GM23338 (cell line): ENCODE results near the gene FOXO3. TPM values are rescaled to one million over a fixed set of nuclear protein-coding genes. Genes with fewer than 3 reads are reported as not detected.

Experiments
- ATAC-seq: fragments of 200-7000 bp; cut with Tn5 transposase; 3 replicates; pipeline ENCODE4 v1.9.1; 2020
- DNase-seq: peaks from one replicate; pipeline ENCODE4 v3.0.0-alpha.2; 2015; ENCODE audit warnings: low spot score
- H2AFZ ChIP-seq: fragments of 200-600 bp; sonication (generic); 2 replicates; pipeline ENCODE4 v1.8.0; 2016; ENCODE audit warnings: antibody characterized with exemption, mild to moderate bottlenecking, moderate library complexity
- H3F3A ChIP-seq: fragments of 200-600 bp; sonication (generic); replicated peaks from 2 replicates; pipeline ENCODE4 v1.8.0; 2017; ENCODE audit warnings: antibody characterized with exemption, mixed run types, low read depth
- H3K27ac ChIP-seq: fragments of 200-600 bp; sonication (generic); 2 replicates; pipeline ENCODE4 v1.6.1; 2016; ENCODE audit warnings: low read depth
- H3K27me3 ChIP-seq: fragments of 200-600 bp; sonication (generic); 2 replicates; pipeline ENCODE4 v1.8.0; 2016; ENCODE audit warnings: mild to moderate bottlenecking, mixed run types, moderate library complexity; ENCODE audit not compliant: insufficient read depth
- H3K36me3 ChIP-seq: fragments of 200-600 bp; sonication (generic); 2 replicates; pipeline ENCODE4 v1.8.0; 2016; ENCODE audit warnings: mild to moderate bottlenecking; ENCODE audit not compliant: insufficient read depth
- H3K4me1 ChIP-seq: fragments of 200-600 bp; sonication (generic); 2 replicates; pipeline ENCODE4 v1.8.0; 2016; ENCODE audit warnings: mild to moderate bottlenecking, moderate library complexity; ENCODE audit not compliant: insufficient read depth
- H3K4me2 ChIP-seq: fragments of 200-600 bp; sonication (generic); 2 replicates; pipeline ENCODE4 v1.7.1; 2017; ENCODE audit warnings: mixed run types
- H3K4me3 ChIP-seq: fragments of 200-600 bp; sonication (generic); 2 replicates; pipeline ENCODE4 v1.6.1; 2016; ENCODE audit warnings: mixed run types
- H3K79me2 ChIP-seq: fragments of 200-600 bp; sonication (generic); replicated peaks from 2 replicates; pipeline ENCODE4 v1.8.0; 2017; ENCODE audit warnings: mild to moderate bottlenecking; ENCODE audit not compliant: insufficient read depth
- H3K9me2 ChIP-seq: fragments of 200-600 bp; sonication (generic); 2 replicates; pipeline ENCODE4 v1.8.0; 2017; ENCODE audit not compliant: insufficient read depth
- H4K20me1 ChIP-seq: fragments of 200-600 bp; sonication (generic); replicated peaks from 2 replicates; pipeline ENCODE4 v1.8.0; 2017; ENCODE audit warnings: mild to moderate bottlenecking; ENCODE audit not compliant: insufficient read depth
- H3K27ac Mint-ChIP-seq: 2 replicates; pipeline ENCODE4 v1.8.0; 2020; ENCODE audit warnings: inconsistent platforms, mild to moderate bottlenecking, moderate library complexity, mixed read lengths
- H3K27me3 Mint-ChIP-seq: 3 replicates; pipeline ENCODE4 v1.8.0; 2022; ENCODE audit warnings: low read depth, mild to moderate bottlenecking, moderate library complexity, mixed read lengths, inconsistent platforms; ENCODE audit not compliant: insufficient read depth, poor library complexity
- H3K36me3 Mint-ChIP-seq: 3 replicates; pipeline ENCODE4 v1.8.0; 2021; ENCODE audit warnings: low read depth, mild to moderate bottlenecking, inconsistent platforms, moderate library complexity, mixed read lengths
- H3K4me1 Mint-ChIP-seq: 3 replicates; pipeline ENCODE4 v1.8.0; 2020; ENCODE audit warnings: mild to moderate bottlenecking, inconsistent platforms, mixed read lengths
- H3K4me3 Mint-ChIP-seq: 3 replicates; pipeline ENCODE4 v1.8.0; 2021; ENCODE audit warnings: moderate library complexity, mild to moderate bottlenecking, inconsistent platforms, mixed read lengths
- H3K9me3 Mint-ChIP-seq: 3 replicates; pipeline ENCODE4 v1.8.0; 2020; ENCODE audit warnings: moderate library complexity, mild to moderate bottlenecking, inconsistent platforms, mixed read lengths
- CREB1 ChIP-seq: fragments of 250-450 bp; sonication (Bioruptor Pico); IDR thresholded peaks from 2 replicates; pipeline ENCODE4 v1.5.0; 2020; ENCODE audit warnings: low read depth, mild to moderate bottlenecking, moderate library complexity
- EZH2phosphoT487 ChIP-seq: fragments of 200-600 bp; sonication (generic); IDR thresholded peaks from one replicate; pipeline ENCODE4 v1.8.1; 2018; ENCODE audit warnings: antibody characterized with exemption; ENCODE audit not compliant: unreplicated experiment
- JUNB ChIP-seq: IDR thresholded peaks from one replicate; pipeline ENCODE4 v1.6.1; 2016; ENCODE audit warnings: antibody characterized with exemption; ENCODE audit not compliant: unreplicated experiment
- NANOG ChIP-seq: IDR thresholded peaks from 2 replicates; pipeline ENCODE4 v1.6.1; 2016; ENCODE audit warnings: antibody characterized with exemption, borderline replicate concordance
- POLR2AphosphoS5 ChIP-seq: IDR thresholded peaks from 2 replicates; pipeline ENCODE4 v1.6.1; 2016; ENCODE audit warnings: antibody characterized with exemption, low read depth
- REST ChIP-seq: IDR thresholded peaks from one replicate; pipeline ENCODE4 v1.6.1; 2018; ENCODE audit warnings: antibody characterized with exemption; ENCODE audit not compliant: unreplicated experiment
- STAT1 ChIP-seq: IDR thresholded peaks from one replicate; pipeline ENCODE4 v1.6.1; 2016; ENCODE audit warnings: antibody characterized with exemption; ENCODE audit not compliant: unreplicated experiment
- ZNF114 ChIP-seq: fragments of 250-450 bp; sonication (Bioruptor Pico); IDR thresholded peaks from 2 replicates; pipeline ENCODE4 v1.5.0; 2020; ENCODE audit warnings: mild to moderate bottlenecking, moderate library complexity
- ZNF331 ChIP-seq: fragments of 250-450 bp; sonication (Bioruptor Pico); IDR thresholded peaks from 2 replicates; pipeline ENCODE4 v1.5.0; 2020; ENCODE audit warnings: low read depth, mild to moderate bottlenecking, moderate library complexity
- polyA plus RNA-seq: library from polyadenylated mRNA; unstranded; fragments of >200 nt; fragmentation: Nextera tagmentation; extraction: Ambion mirVana; gene quantifications from 2 replicates; pipeline ENCODE4 v1.2.1, GENCODE V29; 2016
- total RNA-seq: library from RNA; depleted of rRNA; stranded (reverse); fragments of >200 nt; shearing (Covaris generic); gene quantifications from 2 replicates; pipeline ENCODE4 v1.2.3, GENCODE V29; 2014
- TF ChIP-seq, protein P1 (sequence below): fragments of 250-450 bp; sonication (Bioruptor Pico); IDR thresholded peaks from 2 replicates; pipeline ENCODE4 v1.5.0; 2020; ENCODE audit warnings: mild to moderate bottlenecking, moderate library complexity
- TF ChIP-seq, protein P2 (sequence below): IDR thresholded peaks from 2 replicates; pipeline ENCODE4 v1.6.1; 2016; ENCODE audit warnings: antibody characterized with exemption
- TF ChIP-seq, protein P3 (sequence below), 2 experiments: fragments of 200-600 bp in 1 of 2; sonication (generic) in 1 of 2; conservative IDR thresholded peaks; 2 replicates each; pipeline versions ENCODE4 v1.5.1 to v1.6.1; 2016 to 2017; ENCODE audit warnings: antibody characterized with exemption in 2 of 2, low read depth in 2 of 2, mild to moderate bottlenecking in 2 of 2, moderate library complexity in 1 of 2

The FOXO3 gene
- total and polyA plus RNA-seq, 2 experiments from 2014 or later = 9.8 to 20.2 TPM

- H3K4me2 ChIP-seq = no peak overlapping the region
- no peak overlapping the region for H3K27ac ChIP-seq
- Mint-ChIP-seq H3K4me1 (peaks cover 70% of the 10 kb centered on the region), H3K27me3 (peaks cover 4% of the 10 kb centered on the region), H3K4me3 (no peak overlapping the region), H3K36me3 (no peaks in the 10 kb centered on the region), H3K27ac (no peak overlapping the region), H3K9me3 (no peaks in the 10 kb centered on the region)
- H3K27me3 ChIP-seq = no peaks in the 10 kb centered on the region
- H2AFZ ChIP-seq = no peak overlapping the region
- no peak for DNase-seq
- peaks cover 10% of the 10 kb centered on the region; the same call in 1 of the 2 replicates for H4K20me1 ChIP-seq
- peaks cover 72% of the 10 kb centered on the region for H3K79me2 ChIP-seq
- no peaks in the 10 kb centered on the region for H3K36me3 ChIP-seq
- no peak for ATAC-seq
- no peak overlapping the region for H3K4me3 ChIP-seq
- H3K9me2 ChIP-seq = no peaks in the 10 kb centered on the region
- TF ChIP-seq NANOG (no peak), POLR2AphosphoS5 (no peak), ZNF331 (CRISPR knock-in tag) (no peak), STAT1 (no peak), JUNB (no peak), EZH2phosphoT487 (no peak), REST (no peak), CREB1 (CRISPR knock-in tag) (no peak), ZNF114 (CRISPR knock-in tag) (no peak)
- TF ChIP-seq, protein P1, sequence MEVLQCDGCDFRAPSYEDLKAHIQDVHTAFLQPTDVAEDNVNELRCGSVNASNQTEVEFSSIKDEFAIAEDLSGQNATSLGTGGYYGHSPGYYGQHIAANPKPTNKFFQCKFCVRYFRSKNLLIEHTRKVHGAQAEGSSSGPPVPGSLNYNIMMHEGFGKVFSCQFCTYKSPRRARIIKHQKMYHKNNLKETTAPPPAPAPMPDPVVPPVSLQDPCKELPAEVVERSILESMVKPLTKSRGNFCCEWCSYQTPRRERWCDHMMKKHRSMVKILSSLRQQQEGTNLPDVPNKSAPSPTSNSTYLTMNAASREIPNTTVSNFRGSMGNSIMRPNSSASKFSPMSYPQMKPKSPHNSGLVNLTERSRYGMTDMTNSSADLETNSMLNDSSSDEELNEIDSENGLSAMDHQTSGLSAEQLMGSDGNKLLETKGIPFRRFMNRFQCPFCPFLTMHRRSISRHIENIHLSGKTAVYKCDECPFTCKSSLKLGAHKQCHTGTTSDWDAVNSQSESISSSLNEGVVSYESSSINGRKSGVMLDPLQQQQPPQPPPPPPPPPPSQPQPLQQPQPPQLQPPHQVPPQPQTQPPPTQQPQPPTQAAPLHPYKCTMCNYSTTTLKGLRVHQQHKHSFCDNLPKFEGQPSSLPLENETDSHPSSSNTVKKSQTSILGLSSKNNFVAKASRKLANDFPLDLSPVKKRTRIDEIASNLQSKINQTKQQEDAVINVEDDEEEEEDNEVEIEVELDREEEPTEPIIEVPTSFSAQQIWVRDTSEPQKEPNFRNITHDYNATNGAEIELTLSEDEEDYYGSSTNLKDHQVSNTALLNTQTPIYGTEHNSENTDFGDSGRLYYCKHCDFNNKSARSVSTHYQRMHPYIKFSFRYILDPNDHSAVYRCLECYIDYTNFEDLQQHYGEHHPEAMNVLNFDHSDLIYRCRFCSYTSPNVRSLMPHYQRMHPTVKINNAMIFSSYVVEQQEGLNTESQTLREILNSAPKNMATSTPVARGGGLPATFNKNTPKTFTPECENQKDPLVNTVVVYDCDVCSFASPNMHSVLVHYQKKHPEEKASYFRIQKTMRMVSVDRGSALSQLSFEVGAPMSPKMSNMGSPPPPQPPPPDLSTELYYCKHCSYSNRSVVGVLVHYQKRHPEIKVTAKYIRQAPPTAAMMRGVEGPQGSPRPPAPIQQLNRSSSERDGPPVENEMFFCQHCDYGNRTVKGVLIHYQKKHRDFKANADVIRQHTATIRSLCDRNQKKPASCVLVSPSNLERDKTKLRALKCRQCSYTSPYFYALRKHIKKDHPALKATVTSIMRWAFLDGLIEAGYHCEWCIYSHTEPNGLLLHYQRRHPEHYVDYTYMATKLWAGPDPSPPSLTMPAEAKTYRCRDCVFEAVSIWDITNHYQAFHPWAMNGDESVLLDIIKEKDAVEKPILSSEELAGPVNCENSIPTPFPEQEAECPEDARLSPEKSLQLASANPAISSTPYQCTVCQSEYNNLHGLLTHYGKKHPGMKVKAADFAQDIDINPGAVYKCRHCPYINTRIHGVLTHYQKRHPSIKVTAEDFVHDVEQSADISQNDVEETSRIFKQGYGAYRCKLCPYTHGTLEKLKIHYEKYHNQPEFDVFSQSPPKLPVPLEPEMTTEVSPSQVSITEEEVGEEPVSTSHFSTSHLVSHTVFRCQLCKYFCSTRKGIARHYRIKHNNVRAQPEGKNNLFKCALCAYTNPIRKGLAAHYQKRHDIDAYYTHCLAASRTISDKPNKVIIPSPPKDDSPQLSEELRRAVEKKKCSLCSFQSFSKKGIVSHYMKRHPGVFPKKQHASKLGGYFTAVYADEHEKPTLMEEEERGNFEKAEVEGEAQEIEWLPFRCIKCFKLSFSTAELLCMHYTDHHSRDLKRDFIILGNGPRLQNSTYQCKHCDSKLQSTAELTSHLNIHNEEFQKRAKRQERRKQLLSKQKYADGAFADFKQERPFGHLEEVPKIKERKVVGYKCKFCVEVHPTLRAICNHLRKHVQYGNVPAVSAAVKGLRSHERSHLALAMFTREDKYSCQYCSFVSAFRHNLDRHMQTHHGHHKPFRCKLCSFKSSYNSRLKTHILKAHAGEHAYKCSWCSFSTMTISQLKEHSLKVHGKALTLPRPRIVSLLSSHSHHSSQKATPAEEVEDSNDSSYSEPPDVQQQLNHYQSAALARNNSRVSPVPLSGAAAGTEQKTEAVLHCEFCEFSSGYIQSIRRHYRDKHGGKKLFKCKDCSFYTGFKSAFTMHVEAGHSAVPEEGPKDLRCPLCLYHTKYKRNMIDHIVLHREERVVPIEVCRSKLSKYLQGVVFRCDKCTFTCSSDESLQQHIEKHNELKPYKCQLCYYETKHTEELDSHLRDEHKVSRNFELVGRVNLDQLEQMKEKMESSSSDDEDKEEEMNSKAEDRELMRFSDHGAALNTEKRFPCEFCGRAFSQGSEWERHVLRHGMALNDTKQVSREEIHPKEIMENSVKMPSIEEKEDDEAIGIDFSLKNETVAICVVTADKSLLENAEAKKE (CRISPR knock-in tag) = no peak
- TF ChIP-seq, protein P2, sequence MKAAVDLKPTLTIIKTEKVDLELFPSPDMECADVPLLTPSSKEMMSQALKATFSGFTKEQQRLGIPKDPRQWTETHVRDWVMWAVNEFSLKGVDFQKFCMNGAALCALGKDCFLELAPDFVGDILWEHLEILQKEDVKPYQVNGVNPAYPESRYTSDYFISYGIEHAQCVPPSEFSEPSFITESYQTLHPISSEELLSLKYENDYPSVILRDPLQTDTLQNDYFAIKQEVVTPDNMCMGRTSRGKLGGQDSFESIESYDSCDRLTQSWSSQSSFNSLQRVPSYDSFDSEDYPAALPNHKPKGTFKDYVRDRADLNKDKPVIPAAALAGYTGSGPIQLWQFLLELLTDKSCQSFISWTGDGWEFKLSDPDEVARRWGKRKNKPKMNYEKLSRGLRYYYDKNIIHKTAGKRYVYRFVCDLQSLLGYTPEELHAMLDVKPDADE = no peak
- TF ChIP-seq, protein P3, sequence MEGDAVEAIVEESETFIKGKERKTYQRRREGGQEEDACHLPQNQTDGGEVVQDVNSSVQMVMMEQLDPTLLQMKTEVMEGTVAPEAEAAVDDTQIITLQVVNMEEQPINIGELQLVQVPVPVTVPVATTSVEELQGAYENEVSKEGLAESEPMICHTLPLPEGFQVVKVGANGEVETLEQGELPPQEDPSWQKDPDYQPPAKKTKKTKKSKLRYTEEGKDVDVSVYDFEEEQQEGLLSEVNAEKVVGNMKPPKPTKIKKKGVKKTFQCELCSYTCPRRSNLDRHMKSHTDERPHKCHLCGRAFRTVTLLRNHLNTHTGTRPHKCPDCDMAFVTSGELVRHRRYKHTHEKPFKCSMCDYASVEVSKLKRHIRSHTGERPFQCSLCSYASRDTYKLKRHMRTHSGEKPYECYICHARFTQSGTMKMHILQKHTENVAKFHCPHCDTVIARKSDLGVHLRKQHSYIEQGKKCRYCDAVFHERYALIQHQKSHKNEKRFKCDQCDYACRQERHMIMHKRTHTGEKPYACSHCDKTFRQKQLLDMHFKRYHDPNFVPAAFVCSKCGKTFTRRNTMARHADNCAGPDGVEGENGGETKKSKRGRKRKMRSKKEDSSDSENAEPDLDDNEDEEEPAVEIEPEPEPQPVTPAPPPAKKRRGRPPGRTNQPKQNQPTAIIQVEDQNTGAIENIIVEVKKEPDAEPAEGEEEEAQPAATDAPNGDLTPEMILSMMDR (conservative IDR thresholded peaks at IDR 0.05; ENCODE audit: low read depth in 2 of 2) = no peak
- peaks cover 40% of the 10 kb centered on the region for H3K4me1 ChIP-seq
- H3F3A ChIP-seq = peaks cover 2% of the 10 kb centered on the region; the same call in 1 of the 2 replicates
These were observed 66.1 kb downstream of the FOXO3 start for GRCh38 chr6:108626777-108627176.
